Measurements from ENCODE around the gene CLIC5.

DNA sequence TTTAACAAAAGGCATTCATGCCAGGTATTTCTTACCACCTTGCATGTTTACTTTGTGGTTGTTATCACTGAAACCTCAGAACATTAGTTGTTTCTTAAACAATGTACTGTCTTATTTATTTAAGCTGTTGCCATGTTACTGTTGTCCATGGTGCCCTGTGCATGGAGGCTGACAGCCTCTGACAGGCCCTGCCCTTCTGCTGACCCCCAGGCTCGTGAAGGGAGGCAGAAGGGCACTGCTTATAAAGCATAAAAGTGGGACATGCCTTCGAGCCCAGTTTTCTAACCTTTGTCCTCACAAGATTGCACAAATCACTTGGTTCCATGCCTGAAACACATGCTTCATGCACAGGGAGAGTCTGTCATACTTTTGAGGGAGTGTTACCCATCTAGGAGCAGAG is 46.7 kb upstream of the CLIC5 start:
- TF ChIP-seq, protein P1, sequence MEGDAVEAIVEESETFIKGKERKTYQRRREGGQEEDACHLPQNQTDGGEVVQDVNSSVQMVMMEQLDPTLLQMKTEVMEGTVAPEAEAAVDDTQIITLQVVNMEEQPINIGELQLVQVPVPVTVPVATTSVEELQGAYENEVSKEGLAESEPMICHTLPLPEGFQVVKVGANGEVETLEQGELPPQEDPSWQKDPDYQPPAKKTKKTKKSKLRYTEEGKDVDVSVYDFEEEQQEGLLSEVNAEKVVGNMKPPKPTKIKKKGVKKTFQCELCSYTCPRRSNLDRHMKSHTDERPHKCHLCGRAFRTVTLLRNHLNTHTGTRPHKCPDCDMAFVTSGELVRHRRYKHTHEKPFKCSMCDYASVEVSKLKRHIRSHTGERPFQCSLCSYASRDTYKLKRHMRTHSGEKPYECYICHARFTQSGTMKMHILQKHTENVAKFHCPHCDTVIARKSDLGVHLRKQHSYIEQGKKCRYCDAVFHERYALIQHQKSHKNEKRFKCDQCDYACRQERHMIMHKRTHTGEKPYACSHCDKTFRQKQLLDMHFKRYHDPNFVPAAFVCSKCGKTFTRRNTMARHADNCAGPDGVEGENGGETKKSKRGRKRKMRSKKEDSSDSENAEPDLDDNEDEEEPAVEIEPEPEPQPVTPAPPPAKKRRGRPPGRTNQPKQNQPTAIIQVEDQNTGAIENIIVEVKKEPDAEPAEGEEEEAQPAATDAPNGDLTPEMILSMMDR (IDR thresholded peaks at IDR 0.05) = no peak
- no peak for TF ChIP-seq POLR2AphosphoS5 (IDR thresholded peaks at IDR 0.05)
- no peak for TF ChIP-seq POLR2A (IDR thresholded peaks at IDR 0.05)

Measured in gastroesophageal sphincter (tissue), 3 donors.